ENCODE measurements around the gene NOL3. TPM values are rescaled to one million over a fixed set of nuclear protein-coding genes. Genes with fewer than 3 reads are reported as not detected.

NOL3 gene
- total RNA-seq, 2 donors from 2014 or later = 87.5 to 103 TPM

GRCh38 chr16:67199011-67199807, 28.9 kb downstream of the NOL3 start, which contains the start of gene ELMO3:
Gene ELMO3 (plus strand): TSS chr16:67199131. CDS start chr16:67199327, 196 bp downstream.
- no peak within 1 kb of the TSS for H3K27ac ChIP-seq
- H3K4me3 ChIP-seq = peak within 1 kb of the TSS in 1 of 2 donors; percentile 15
- no peaks in the 10 kb centered on the region for H3K9me3 ChIP-seq
- peak in 1 of 2 donors; percentile 50 for TF ChIP-seq CTCF (IDR thresholded peaks at IDR 0.05)
- DNase-seq (ENCODE audit: low spot score) = no peak
- peaks cover 40% of the 10 kb centered on the region for H3K36me3 ChIP-seq
- H3K4me1 ChIP-seq = peaks cover 0 to 22% of the 10 kb centered on the region in 2 donors
- H3K27me3 ChIP-seq = no peaks in the 10 kb centered on the region

GRCh38 chr16:67199808-67200198, 29.5 kb downstream of the NOL3 start:
- DNase-seq (ENCODE audit: low spot score) = no peak
- no peak for TF ChIP-seq CTCF (IDR thresholded peaks at IDR 0.05)
- peak overlapping the region in 1 of 2 donors; percentile 15 for H3K4me3 ChIP-seq
- H3K36me3 ChIP-seq = peaks cover 35% of the 10 kb centered on the region
- H3K27me3 ChIP-seq = no peaks in the 10 kb centered on the region
- peaks cover 0 to 22% of the 10 kb centered on the region in 2 donors for H3K4me1 ChIP-seq
- no peak overlapping the region for H3K27ac ChIP-seq
- H3K9me3 ChIP-seq = no peaks in the 10 kb centered on the region

GRCh38 chr16:67200491-67200890, 30.2 kb downstream of the NOL3 start:
- Histone ChIP-seq H3K27ac (no peak overlapping the region), H3K4me3 (no peak overlapping the region), H3K27me3 (no peaks in the 10 kb centered on the region), H3K9me3 (no peaks in the 10 kb centered on the region), H3K4me1 (peaks cover 0 to 22% of the 10 kb centered on the region in 2 donors), H3K36me3 (peaks cover 28% of the 10 kb centered on the region)
- no peak for TF ChIP-seq CTCF (IDR thresholded peaks at IDR 0.05)
- DNase-seq (ENCODE audit: low spot score) = no peak

GRCh38 chr16:67201411-67202345, 31.3 kb downstream of the NOL3 start:
- Histone ChIP-seq H3K36me3 (peaks cover 16% of the 10 kb centered on the region), H3K4me3 (no peak overlapping the region), H3K4me1 (peaks cover 0 to 22% of the 10 kb centered on the region in 2 donors), H3K27ac (no peak overlapping the region), H3K27me3 (no peaks in the 10 kb centered on the region), H3K9me3 (no peaks in the 10 kb centered on the region)
- DNase-seq (ENCODE audit: low spot score) = no peak
- TF ChIP-seq CTCF (IDR thresholded peaks at IDR 0.05) = no peak

GRCh38 chr16:67202426-67202825, 32.1 kb downstream of the NOL3 start:
- no peak for DNase-seq (ENCODE audit: low spot score)
- no peaks in the 10 kb centered on the region for H3K27me3 ChIP-seq
- H3K27ac ChIP-seq = no peak overlapping the region
- H3K4me1 ChIP-seq = peaks cover 0 to 22% of the 10 kb centered on the region in 2 donors
- H3K4me3 ChIP-seq = no peak overlapping the region
- no peaks in the 10 kb centered on the region for H3K9me3 ChIP-seq
- peaks cover 9% of the 10 kb centered on the region for H3K36me3 ChIP-seq
- no peak for TF ChIP-seq CTCF (IDR thresholded peaks at IDR 0.05)

Data from right atrium auricular region (tissue), 2 donors.